Gastrocnemius medialis (tissue), 4 donors: ENCODE results near the gene SORL1. TPM values are rescaled to one million over a fixed set of nuclear protein-coding genes. Genes with fewer than 3 reads are reported as not detected.

ENCODE experiments used
- ATAC-seq, 2 donors: fragments of 150-250 bp; one replicate each; pipeline ENCODE4 v1.9.1; 2016
- DNase-seq, 2 donors: peaks; one replicate each; pipeline ENCODE4 v3.0.0-alpha.2; 2019
- H3K27ac ChIP-seq, 4 donors: fragments of 200-600 bp; sonication (generic); 1 replicate in 1 of 4; 2 replicates in 3 of 4; pipeline ENCODE4 v1.5.1; 2016 to 2018; ENCODE audit warnings: mild to moderate bottlenecking in 2 of 4, moderate library complexity in 1 of 4
- H3K27me3 ChIP-seq, 3 donors: fragments of 200-600 bp; sonication (generic) in 2 of 3; 1 replicate in 1 of 3; 2 replicates in 2 of 3; pipeline versions ENCODE4 v1.5.1 to v1.6.0; 2016 to 2019; ENCODE audit warnings: mild to moderate bottlenecking in 1 of 3, moderate library complexity in 1 of 3
- H3K36me3 ChIP-seq, 2 donors: fragments of 200-600 bp; sonication (generic) in 1 of 2; one replicate each; pipeline ENCODE4 v1.5.1; 2017 to 2018
- H3K4me1 ChIP-seq, 2 donors: fragments of 200-600 bp; sonication (generic) in 1 of 2; one replicate each; pipeline ENCODE4 v1.5.1; 2016 to 2017; ENCODE audit warnings: mild to moderate bottlenecking in 2 of 2
- H3K4me3 ChIP-seq, 4 donors: fragments of 200-600 bp; sonication (generic) in 3 of 4; 1 replicate in 1 of 4; 2 replicates in 3 of 4; pipeline ENCODE4 v1.5.1; 2016 to 2019; ENCODE audit warnings: mild to moderate bottlenecking in 2 of 4
- H3K9me3 ChIP-seq, 3 donors: fragments of 200-600 bp; sonication (generic) in 2 of 3; 1 replicate in 1 of 3; 2 replicates in 2 of 3; pipeline ENCODE4 v1.5.1; 2016 to 2019
- CTCF ChIP-seq, 5 experiments: fragments of 450-650 bp in 3 of 5; fragments of 200-600 bp in 2 of 5; sonication (generic) in 2 of 5; IDR thresholded peaks in 4 of 5; conservative IDR thresholded peaks in 1 of 5; 1 replicate in 4 of 5; 2 replicates in 1 of 5; pipeline ENCODE4 v1.5.1; 2016 to 2019; ENCODE audit warnings: antibody characterized with exemption in 5 of 5, mild to moderate bottlenecking in 3 of 5, moderate library complexity in 3 of 5
- POLR2A ChIP-seq, 2 donors: fragments of 450-650 bp; IDR thresholded peaks; one replicate each; pipeline ENCODE4 v1.6.1; 2017; ENCODE audit warnings: antibody characterized with exemption in 2 of 2, mild to moderate bottlenecking in 2 of 2, moderate library complexity in 2 of 2
- in situ Hi-C, 4 donors: fragments of 200-750 bp; cut with MboI; loops; one replicate each; pipeline versions ENCODE4 v1.15.0 to v1.8.0; 2017; ENCODE audit warnings: low sequenced_read_pairs in 4 of 4
- intact Hi-C: fragments of 100-400 bp; cut with DNase I; formaldehyde crosslinking; loops from one replicate; pipeline ENCODE4 v1.15.1; 2023; ENCODE audit warnings: low total_unique reads
- total RNA-seq, 4 donors: library from RNA; depleted of rRNA; stranded (reverse); fragments of >200 nt; gene quantifications; one replicate each; pipeline versions ENCODE4 v1.1.0 to v1.2.3, GENCODE V29; 2016

SORL1 gene
- total RNA-seq, 4 donors from 2014 or later: 0.78 to 2.7 (median 2.3) TPM

- in situ Hi-C loops: no loop called here
- intact Hi-C loops: loop anchor here (5.0 kb wide), 1 partner anchor 56 kb away; no protein-coding TSS in a partner anchor
- DNase-seq: no peak
- no peaks in the 10 kb centered on the region for H3K27me3 ChIP-seq
- no peaks in the 10 kb centered on the region for H3K36me3 ChIP-seq
- TF ChIP-seq CTCF (IDR thresholded peaks at IDR 0.05 in 4 of 5, conservative IDR thresholded peaks at IDR 0.05 in 1 of 5): no peak
- peaks cover 0 to 13% of the 10 kb centered on the region in 2 donors for H3K4me1 ChIP-seq
- ATAC-seq: no peak
- no peak overlapping the region for H3K4me3 ChIP-seq
- no peak overlapping the region for H3K27ac ChIP-seq
- peaks cover 0 to 3% (median 0%) of the 10 kb centered on the region in 3 donors for H3K9me3 ChIP-seq
Measured at GRCh38 chr11:121523581-121524232, 71.6 kb downstream of the SORL1 start.

GRCh38 chr11:121524233-121524631 lies 72.1 kb downstream of the SORL1 start:
- Histone ChIP-seq H3K27ac (no peak overlapping the region), H3K4me1 (peaks cover 0 to 13% of the 10 kb centered on the region in 2 donors), H3K36me3 (no peaks in the 10 kb centered on the region), H3K9me3 (peaks cover 0 to 3% (median 0%) of the 10 kb centered on the region in 3 donors), H3K4me3 (no peak overlapping the region), H3K27me3 (no peaks in the 10 kb centered on the region)
- intact Hi-C loops: loop anchor here (5.0 kb wide), 1 partner anchor 57 kb away; no protein-coding TSS in a partner anchor
- no peak for ATAC-seq
- DNase-seq: no peak
- in situ Hi-C loops: no loop called here
- TF ChIP-seq CTCF (IDR thresholded peaks at IDR 0.05 in 4 of 5, conservative IDR thresholded peaks at IDR 0.05 in 1 of 5) (no peak), POLR2A (IDR thresholded peaks at IDR 0.05) (no peak)

- ATAC-seq (no peak), DNase-seq (no peak)
- Histone ChIP-seq H3K36me3 (no peaks in the 10 kb centered on the region), H3K27me3 (no peaks in the 10 kb centered on the region), H3K4me1 (peaks cover 0 to 13% of the 10 kb centered on the region in 2 donors), H3K27ac (no peak overlapping the region), H3K9me3 (peaks cover 0 to 3% (median 0%) of the 10 kb centered on the region in 3 donors), H3K4me3 (no peak overlapping the region)
- in situ Hi-C loops: no loop called here
- intact Hi-C loops: no loop called here
- TF ChIP-seq POLR2A (IDR thresholded peaks at IDR 0.05) (no peak), CTCF (IDR thresholded peaks at IDR 0.05 in 4 of 5, conservative IDR thresholded peaks at IDR 0.05 in 1 of 5) (no peak)
Measured at GRCh38 chr11:121525376-121525775, 73.3 kb downstream of the SORL1 start.

GRCh38 chr11:121530257-121530656 lies 78.1 kb downstream of the SORL1 start:
- Histone ChIP-seq H3K4me1 (no peaks in the 10 kb centered on the region), H3K36me3 (no peaks in the 10 kb centered on the region), H3K27ac (no peak overlapping the region), H3K9me3 (peaks cover 0 to 3% (median 0%) of the 10 kb centered on the region in 3 donors), H3K4me3 (no peak overlapping the region), H3K27me3 (no peaks in the 10 kb centered on the region)
- DNase-seq (no peak), ATAC-seq (no peak)
- TF ChIP-seq POLR2A (IDR thresholded peaks at IDR 0.05) (no peak), CTCF (IDR thresholded peaks at IDR 0.05 in 4 of 5, conservative IDR thresholded peaks at IDR 0.05 in 1 of 5) (no peak)
- intact Hi-C loops (loop anchor here (5.0 to 10.0 kb wide), 2 partner anchors 78 to 215 kb away; partner anchors contain the start of genes SORL1 and SORL1-AS1), in situ Hi-C loops (no loop called here)
